Thoracic aorta (tissue), 2 donors: ENCODE measurements around the gene SLC25A27. TPM values are rescaled to one million over a fixed set of nuclear protein-coding genes. Genes with fewer than 3 reads are reported as not detected.

Experiments used
- ATAC-seq: fragments of 150-250 bp; one replicate; pipeline ENCODE4 v1.8.0; 2017; ENCODE audit warnings: low read depth; ENCODE audit not compliant: insufficient number of reproducible peaks, low FRiP score
- DNase-seq: peaks from one replicate; pipeline ENCODE4 v3.0.0-alpha.2; 2020; ENCODE audit warnings: low spot score
- H3K27ac ChIP-seq, 2 donors: fragments of 200-600 bp; sonication (generic); 1 replicate in 1 of 2; 2 replicates in 1 of 2; pipeline ENCODE4 v1.5.1; 2016; ENCODE audit warnings: mild to moderate bottlenecking in 2 of 2, moderate library complexity in 2 of 2
- H3K27me3 ChIP-seq: fragments of 200-600 bp; sonication (generic); replicated peaks from 2 replicates; pipeline ENCODE4 v1.6.0; 2016; ENCODE audit warnings: mild to moderate bottlenecking; ENCODE audit not compliant: insufficient read depth
- H3K36me3 ChIP-seq: fragments of 200-600 bp; sonication (generic); one replicate; pipeline ENCODE4 v1.5.1; 2016
- H3K4me1 ChIP-seq, 2 donors: fragments of 200-600 bp; sonication (generic); 1 replicate in 1 of 2; 2 replicates in 1 of 2; pipeline versions ENCODE4 v1.5.1 to v1.6.0; 2016; ENCODE audit warnings: low read depth in 2 of 2, mild to moderate bottlenecking in 1 of 2; ENCODE audit not compliant: control insufficient read depth in 1 of 2
- H3K4me3 ChIP-seq: fragments of 200-600 bp; sonication (generic); 2 replicates; pipeline ENCODE4 v1.5.1; 2016; ENCODE audit warnings: mild to moderate bottlenecking
- H3K9me3 ChIP-seq: fragments of 200-600 bp; sonication (generic); 2 replicates; pipeline ENCODE4 v1.5.1; 2016
- total RNA-seq, 2 donors: library from RNA; depleted of rRNA; stranded (reverse); fragments of >200 nt; gene quantifications; one replicate each; pipeline versions ENCODE4 v1.1.0 to v1.2.3, GENCODE V29; 2016
- TF ChIP-seq, protein P1 (sequence below): fragments of 200-600 bp; sonication (generic); IDR thresholded peaks from one replicate; pipeline ENCODE4 v1.5.1; 2019; ENCODE audit warnings: antibody characterized with exemption

The SLC25A27 gene
- total RNA-seq, 2 donors from 2014 or later, result 44.4 to 52.8 TPM

DNA sequence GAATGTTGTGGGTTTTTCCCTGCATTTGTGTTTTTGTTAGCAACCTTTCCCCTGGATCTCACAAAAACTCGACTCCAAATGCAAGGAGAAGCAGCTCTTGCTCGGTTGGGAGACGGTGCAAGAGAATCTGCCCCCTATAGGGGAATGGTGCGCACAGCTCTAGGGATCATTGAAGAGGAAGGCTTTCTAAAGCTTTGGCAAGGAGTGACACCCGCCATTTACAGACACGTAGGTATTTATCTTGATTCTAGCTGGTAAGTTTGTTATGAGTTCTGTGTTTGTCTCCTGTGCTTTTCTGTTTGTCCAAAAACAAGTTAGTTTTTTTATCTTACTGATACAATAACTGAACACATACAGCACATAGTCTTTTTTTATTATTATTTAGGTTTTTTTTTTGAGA is 3.0 kb downstream of the SLC25A27 start:
- Histone ChIP-seq H3K27me3 (no peaks in the 10 kb centered on the region), H3K4me1 (peaks cover 7 to 18% of the 10 kb centered on the region in 2 donors), H3K9me3 (no peaks in the 10 kb centered on the region), H3K36me3 (no peaks in the 10 kb centered on the region), H3K4me3 (no peak overlapping the region), H3K27ac (no peak overlapping the region)
- DNase-seq, result no peak
- no peak for ATAC-seq
- TF ChIP-seq, protein P1, sequence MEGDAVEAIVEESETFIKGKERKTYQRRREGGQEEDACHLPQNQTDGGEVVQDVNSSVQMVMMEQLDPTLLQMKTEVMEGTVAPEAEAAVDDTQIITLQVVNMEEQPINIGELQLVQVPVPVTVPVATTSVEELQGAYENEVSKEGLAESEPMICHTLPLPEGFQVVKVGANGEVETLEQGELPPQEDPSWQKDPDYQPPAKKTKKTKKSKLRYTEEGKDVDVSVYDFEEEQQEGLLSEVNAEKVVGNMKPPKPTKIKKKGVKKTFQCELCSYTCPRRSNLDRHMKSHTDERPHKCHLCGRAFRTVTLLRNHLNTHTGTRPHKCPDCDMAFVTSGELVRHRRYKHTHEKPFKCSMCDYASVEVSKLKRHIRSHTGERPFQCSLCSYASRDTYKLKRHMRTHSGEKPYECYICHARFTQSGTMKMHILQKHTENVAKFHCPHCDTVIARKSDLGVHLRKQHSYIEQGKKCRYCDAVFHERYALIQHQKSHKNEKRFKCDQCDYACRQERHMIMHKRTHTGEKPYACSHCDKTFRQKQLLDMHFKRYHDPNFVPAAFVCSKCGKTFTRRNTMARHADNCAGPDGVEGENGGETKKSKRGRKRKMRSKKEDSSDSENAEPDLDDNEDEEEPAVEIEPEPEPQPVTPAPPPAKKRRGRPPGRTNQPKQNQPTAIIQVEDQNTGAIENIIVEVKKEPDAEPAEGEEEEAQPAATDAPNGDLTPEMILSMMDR, result no peak

DNA sequence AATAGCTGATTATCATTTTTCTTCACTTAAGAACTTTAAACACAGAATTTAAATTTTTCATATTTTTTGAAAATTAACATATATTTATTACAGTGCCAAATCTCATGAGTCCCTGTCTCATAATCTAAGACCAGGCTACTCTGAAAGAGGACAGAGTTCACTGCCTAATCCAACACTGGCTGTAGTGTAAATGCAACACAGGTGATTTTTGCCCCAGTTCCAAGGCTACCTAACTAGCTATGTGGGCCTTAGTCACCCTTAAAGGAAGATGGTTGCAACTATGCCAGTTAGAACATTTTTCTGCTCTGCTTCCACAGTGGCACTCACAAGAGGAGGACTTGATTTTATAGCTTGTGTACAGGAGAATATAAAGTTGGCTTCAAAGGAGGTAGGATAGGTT is 4.9 kb downstream of the SLC25A27 start:
- H3K9me3 ChIP-seq, result no peaks in the 10 kb centered on the region
- H3K4me1 ChIP-seq, result peaks cover 7 to 12% of the 10 kb centered on the region in 2 donors
- no peak overlapping the region for H3K4me3 ChIP-seq
- TF ChIP-seq, protein P1, result no peak
- no peak overlapping the region for H3K27ac ChIP-seq
- no peaks in the 10 kb centered on the region for H3K27me3 ChIP-seq
- no peak for DNase-seq
- H3K36me3 ChIP-seq, result no peaks in the 10 kb centered on the region
- no peak for ATAC-seq

DNA sequence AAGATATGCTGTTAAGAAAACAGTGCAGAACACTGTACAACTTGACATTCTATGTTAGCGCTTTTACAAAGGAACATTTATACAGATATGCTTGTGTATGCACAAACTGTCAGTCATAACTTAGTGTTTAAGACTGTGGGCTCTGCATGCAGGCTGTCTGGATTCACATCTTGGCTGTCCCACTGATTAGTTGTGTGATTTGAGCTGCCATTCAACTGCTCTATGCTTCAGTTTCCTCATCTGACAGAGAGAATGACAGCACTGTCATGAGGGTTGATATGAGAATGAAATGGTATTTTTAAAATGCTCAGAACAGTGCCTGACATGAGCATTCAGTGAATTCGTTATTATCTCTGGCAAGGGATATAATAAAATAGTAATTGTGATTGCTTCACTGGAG is 8.7 kb downstream of the SLC25A27 start:
- H3K36me3 ChIP-seq, result no peaks in the 10 kb centered on the region
- H3K9me3 ChIP-seq, result no peaks in the 10 kb centered on the region
- DNase-seq (no peak), ATAC-seq (no peak)
- no peak overlapping the region for H3K27ac ChIP-seq
- H3K4me1 ChIP-seq, result no peaks in the 10 kb centered on the region
- no peaks in the 10 kb centered on the region for H3K27me3 ChIP-seq
- no peak overlapping the region for H3K4me3 ChIP-seq
- TF ChIP-seq, protein P1, result no peak

DNA sequence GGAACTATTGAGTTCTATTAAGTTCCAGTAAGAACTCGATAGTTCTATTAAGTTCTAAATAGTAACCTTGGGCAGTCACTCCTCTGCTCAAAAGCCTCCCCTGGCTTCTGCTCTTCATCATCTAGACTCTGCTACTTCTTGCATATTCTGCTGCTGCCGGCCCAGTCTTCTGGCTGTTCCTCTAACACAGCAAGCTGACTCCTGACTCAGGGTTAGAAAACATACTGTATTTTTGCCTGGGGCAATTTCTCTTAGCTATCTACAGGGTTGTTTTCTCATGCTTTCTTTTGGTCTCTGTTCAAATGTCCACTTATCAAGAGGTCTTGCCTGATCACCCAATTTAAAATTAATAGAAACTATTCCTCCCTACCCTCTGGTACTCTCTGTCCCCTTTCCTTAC is 14.6 kb downstream of the SLC25A27 start:
- H3K9me3 ChIP-seq, result no peaks in the 10 kb centered on the region
- TF ChIP-seq, protein P1, result no peak
- H3K27me3 ChIP-seq, result no peaks in the 10 kb centered on the region
- H3K27ac ChIP-seq, result no peak overlapping the region
- peaks cover 8% of the 10 kb centered on the region for H3K36me3 ChIP-seq
- no peak for ATAC-seq
- no peak for DNase-seq
- no peaks in the 10 kb centered on the region for H3K4me1 ChIP-seq
- no peak overlapping the region for H3K4me3 ChIP-seq

DNA sequence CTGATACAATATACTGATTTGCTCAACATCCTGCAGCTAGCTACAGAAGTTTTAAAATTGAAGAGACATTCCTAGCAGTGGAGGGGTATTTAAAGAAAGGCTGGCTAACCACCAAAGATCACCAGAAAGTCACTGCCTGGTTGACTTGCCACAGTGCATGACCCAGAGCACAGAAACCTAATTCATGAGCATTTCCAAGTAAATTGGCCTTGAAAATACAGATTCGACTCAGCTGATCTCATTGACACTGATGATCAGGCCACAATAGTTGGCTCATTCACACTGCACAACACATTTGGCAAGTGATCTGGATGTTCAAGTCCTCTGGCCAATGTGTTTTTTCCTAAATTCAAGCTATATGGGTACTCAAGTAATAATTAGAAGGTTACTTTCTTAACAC is 21.6 kb downstream of the SLC25A27 start:
- H3K4me1 ChIP-seq, result no peaks in the 10 kb centered on the region
- no peak overlapping the region for H3K4me3 ChIP-seq
- no peaks in the 10 kb centered on the region for H3K9me3 ChIP-seq
- peaks cover 7% of the 10 kb centered on the region for H3K36me3 ChIP-seq
- no peaks in the 10 kb centered on the region for H3K27me3 ChIP-seq
- DNase-seq (no peak), ATAC-seq (no peak)
- H3K27ac ChIP-seq, result no peak overlapping the region
- TF ChIP-seq, protein P1, result no peak
